Kidney tubule cell (primary cell): Measurements from ENCODE around the gene SMIM1.

Experiments
- DNase-seq: peaks from one replicate; pipeline ENCODE4 v3.0.0-alpha.2; 2018; ENCODE audit warnings: low spot score

Gene SMIM1

GRCh38 chr1:3772715-3773571 lies at the start of gene SMIM1:
Gene SMIM1 (plus strand): TSS chr1:3772749. CDS start chr1:3775374, 2,625 bp downstream.
- no peak for DNase-seq

GRCh38 chr1:3722846-3723245 lies 49.7 kb upstream of the SMIM1 start:
- DNase-seq = no peak

GRCh38 chr1:3724416-3725030 lies 48.0 kb upstream of the SMIM1 start:
- DNase-seq = peak; percentile 65

- DNase-seq = no peak
Observed at GRCh38 chr1:3725366-3725765, 47.2 kb upstream of the SMIM1 start.

- peak; percentile 26 for DNase-seq
Observed at GRCh38 chr1:3727042-3727824, 45.3 kb upstream of the SMIM1 start.

- DNase-seq = no peak
Observed at GRCh38 chr1:3727825-3728776, 44.4 kb upstream of the SMIM1 start.

- DNase-seq = no peak
Observed at GRCh38 chr1:3729594-3730542, 42.7 kb upstream of the SMIM1 start.

GRCh38 chr1:3730543-3731247 lies 41.9 kb upstream of the SMIM1 start:
- DNase-seq = no peak

GRCh38 chr1:3731583-3732433 lies 40.7 kb upstream of the SMIM1 start:
- DNase-seq = no peak

GRCh38 chr1:3732434-3733093 lies 40.0 kb upstream of the SMIM1 start:
- DNase-seq = no peak

GRCh38 chr1:3733094-3733882 lies 39.3 kb upstream of the SMIM1 start:
- DNase-seq = no peak

- no peak for DNase-seq
Observed at GRCh38 chr1:3733883-3734589, 38.5 kb upstream of the SMIM1 start.

GRCh38 chr1:3734602-3735001 lies 37.9 kb upstream of the SMIM1 start:
- DNase-seq = no peak

GRCh38 chr1:3735027-3735681 lies 37.4 kb upstream of the SMIM1 start:
- DNase-seq = no peak

GRCh38 chr1:3735688-3736087 lies 36.9 kb upstream of the SMIM1 start:
- DNase-seq = no peak

GRCh38 chr1:3736131-3736561 lies 36.4 kb upstream of the SMIM1 start:
- DNase-seq = no peak
